AG04450 (cell line): Measurements from ENCODE around the gene RNF207. TPM values are rescaled to one million over a fixed set of nuclear protein-coding genes. Genes with fewer than 3 reads are reported as not detected.

Experiments used
- CTCF ChIA-PET: fragments of 300-600, 350-600 bp; formaldehyde crosslinking; extraction: SDS; loops from one replicate; lab custom pipeline; 2022; ENCODE audit warnings: antibody characterized with exemption, inconsistent platforms; lab: Charles Lee
- POLR2A ChIA-PET: fragments of 350-600 bp; formaldehyde crosslinking; extraction: SDS; loops from one replicate; lab custom pipeline; 2021; ENCODE audit warnings: antibody characterized with exemption, inconsistent platforms; lab: Yijun Ruan, JAX
- DNase-seq: peaks from one replicate; pipeline ENCODE4 v3.0.0-alpha.2; 2011; ENCODE audit warnings: low read depth, low spot score
- H3K27ac ChIP-seq: one replicate; pipeline ENCODE4 v1.5.1; 2012; ENCODE audit warnings: low read depth, low read length, control low read depth
- H3K27me3 ChIP-seq: one replicate; pipeline ENCODE4 v1.6.0; 2012; ENCODE audit warnings: low read length; ENCODE audit not compliant: control insufficient read depth, insufficient read depth
- H3K4me3 ChIP-seq: 2 replicates; pipeline ENCODE4 v1.5.1; 2011; ENCODE audit warnings: mild to moderate bottlenecking, low read depth, low read length, control low read depth
- H3K9me3 ChIP-seq: 2 replicates; pipeline ENCODE4 v1.5.1; 2012; ENCODE audit warnings: low read length; ENCODE audit not compliant: control insufficient read depth, insufficient read depth
- CTCF ChIP-seq: IDR thresholded peaks from 2 replicates; pipeline ENCODE4 v1.5.1; 2011; ENCODE audit warnings: low read depth, low read length, control low read depth, inconsistent platforms
- polyA plus RNA-seq: library from polyadenylated mRNA; depleted of rRNA; stranded (reverse); fragments of >200 nt; gene quantifications from 2 replicates; pipeline ENCODE4 v1.2.3, GENCODE V29; 2011

Gene RNF207
- polyA plus RNA-seq, 1 experiment = 7.2 TPM

- peaks cover 38% of the 10 kb centered on the region for H3K27me3 ChIP-seq
- H3K27ac ChIP-seq = no peak overlapping the region
- ChIA-PET POLR2A (no interaction called here), CTCF (no interaction called here)
- DNase-seq = no peak
- H3K4me3 ChIP-seq = no peak overlapping the region
- no peak for TF ChIP-seq CTCF
- H3K9me3 ChIP-seq = no peaks in the 10 kb centered on the region; the same call in 1 of the 2 replicates
Measured at GRCh38 chr1:6178751-6179563, 27.0 kb upstream of the RNF207 start.

GRCh38 chr1:6179564-6180175 is 26.2 kb upstream of the RNF207 start:
- Histone ChIP-seq H3K4me3 (no peak overlapping the region), H3K9me3 (no peaks in the 10 kb centered on the region; the same call in 1 of the 2 replicates), H3K27ac (no peak overlapping the region), H3K27me3 (peaks cover 38% of the 10 kb centered on the region)
- CTCF ChIA-PET = no interaction called here
- no peak for DNase-seq
- TF ChIP-seq CTCF = no peak
- POLR2A ChIA-PET = no interaction called here

GRCh38 chr1:6180268-6180706 is 25.6 kb upstream of the RNF207 start, which contains the start of gene CHD5:
Gene CHD5, minus strand, starts transcription at chr1:6180321. Its CDS starts 298 bp downstream, at chr1:6180023.
- ChIA-PET CTCF (no interaction called here), POLR2A (no interaction called here)
- peaks cover 38% of the 10 kb centered on the region for H3K27me3 ChIP-seq
- H3K4me3 ChIP-seq = no peak within 1 kb of the TSS
- no peak for DNase-seq
- H3K9me3 ChIP-seq = no peaks in the 10 kb centered on the region; the same call in 1 of the 2 replicates
- H3K27ac ChIP-seq = no peak within 1 kb of the TSS
- TF ChIP-seq CTCF = no peak

GRCh38 chr1:6180707-6181311 is 25.1 kb upstream of the RNF207 start:
- no peak for TF ChIP-seq CTCF
- ChIA-PET CTCF (no interaction called here), POLR2A (no interaction called here)
- Histone ChIP-seq H3K27me3 (peaks cover 37% of the 10 kb centered on the region), H3K27ac (no peak overlapping the region), H3K4me3 (no peak overlapping the region), H3K9me3 (no peaks in the 10 kb centered on the region; the same call in 1 of the 2 replicates)
- DNase-seq = no peak
